ENCODE results near the gene ECE1. TPM values are rescaled to one million over a fixed set of nuclear protein-coding genes. Genes with fewer than 3 reads are reported as not detected.

ECE1 gene
- total RNA-seq, result 336 TPM

GRCh38 chr1:21289700-21290545 lies at the start of gene ECE1:
TSS of gene ECE1 (minus strand) at chr1:21290463. CDS start at chr1:21290414, 49 bp downstream.
- Histone ChIP-seq H3K27me3 (no peaks in the 10 kb centered on the region), H3K27ac (peak within 1 kb of the TSS; percentile 79 to 82), H3K9me3 (no peaks in the 10 kb centered on the region), H3K4me3 (peak within 1 kb of the TSS; percentile 80 to 84), H3K36me3 (peaks cover 0 to 7% of the 10 kb centered on the region in 2 donors), H3K4me1 (peaks cover 9 to 35% of the 10 kb centered on the region in 2 donors)
- peak in 1 of 2 donors; percentile 77 for DNase-seq (ENCODE audit: low spot score in 2 of 2)
- intact Hi-C loops (cut with DNase I), result loop anchor here (2.0 kb wide), 1 partner anchor 37 kb away; no protein-coding TSS in a partner anchor
- TF ChIP-seq CTCF (IDR thresholded peaks at IDR 0.05), result no peak

- intact Hi-C loops (cut with DNase I), result loop anchor here (5.0 to 10.0 kb wide), 2 partner anchors 595 to 607 kb away; partner anchors contain the start of genes HSPG2 and SH2D5
- no peaks in the 10 kb centered on the region for H3K9me3 ChIP-seq
- H3K4me3 ChIP-seq, result no peak overlapping the region
- DNase-seq (ENCODE audit: low spot score in 2 of 2), result no peak
- no peaks in the 10 kb centered on the region for H3K27me3 ChIP-seq
- no peaks in the 10 kb centered on the region for H3K36me3 ChIP-seq
- H3K4me1 ChIP-seq, result peaks cover 58 to 75% of the 10 kb centered on the region in 2 donors
- peak in 1 of 3 experiments; percentile 7 for TF ChIP-seq CTCF (IDR thresholded peaks at IDR 0.05)
- peak overlapping the region; percentile 95 to 97 for H3K27ac ChIP-seq
Measured at GRCh38 chr1:21339356-21340229, 49.3 kb upstream of the ECE1 start.

GRCh38 chr1:21338573-21339355 lies 48.5 kb upstream of the ECE1 start:
- Histone ChIP-seq H3K4me3 (peak overlapping the region in 1 of 2 donors; percentile 11), H3K4me1 (peaks cover 63 to 83% of the 10 kb centered on the region in 2 donors), H3K9me3 (no peaks in the 10 kb centered on the region), H3K36me3 (no peaks in the 10 kb centered on the region), H3K27ac (peak overlapping the region; percentile 95 to 97), H3K27me3 (no peaks in the 10 kb centered on the region)
- peak in 1 of 2 donors; percentile 81 for DNase-seq (ENCODE audit: low spot score in 2 of 2)
- intact Hi-C loops (cut with DNase I), result loop anchor here (10.0 kb wide), 1 partner anchor 596 kb away; the partner anchor contains the start of gene HSPG2
- TF ChIP-seq CTCF (IDR thresholded peaks at IDR 0.05), result no peak

- peak; percentile 81 to 99 for DNase-seq (ENCODE audit: low spot score in 2 of 2)
- peak overlapping the region in 1 of 2 donors; percentile 11 for H3K4me3 ChIP-seq
- H3K27ac ChIP-seq, result peak overlapping the region; percentile 95 to 97
- intact Hi-C loops (cut with DNase I), result loop anchor here (10.0 kb wide), 1 partner anchor 597 kb away; the partner anchor contains the start of gene HSPG2
- H3K27me3 ChIP-seq, result no peaks in the 10 kb centered on the region
- TF ChIP-seq CTCF (IDR thresholded peaks at IDR 0.05), result no peak
- H3K4me1 ChIP-seq, result peaks cover 70 to 90% of the 10 kb centered on the region in 2 donors
- H3K36me3 ChIP-seq, result no peaks in the 10 kb centered on the region
- H3K9me3 ChIP-seq, result no peaks in the 10 kb centered on the region
Measured at GRCh38 chr1:21337928-21338572, 47.8 kb upstream of the ECE1 start.
